HG03342 (cell line): ENCODE measurements around the gene FKBP9.
"Not testable (repeated sequence)": the region's sequence is repeated elsewhere in the genome, so short reads cannot be mapped to it uniquely, and the experiment has no call there.

ENCODE experiments used
- ATAC-seq: cut with Tn5 transposase; IDR thresholded peaks from one replicate; pipeline ENCODE4 v1.9.1; 2021; ENCODE audit warnings: mild to moderate bottlenecking, moderate library complexity; ENCODE audit not compliant: unreplicated experiment

The FKBP9 gene, protein sequence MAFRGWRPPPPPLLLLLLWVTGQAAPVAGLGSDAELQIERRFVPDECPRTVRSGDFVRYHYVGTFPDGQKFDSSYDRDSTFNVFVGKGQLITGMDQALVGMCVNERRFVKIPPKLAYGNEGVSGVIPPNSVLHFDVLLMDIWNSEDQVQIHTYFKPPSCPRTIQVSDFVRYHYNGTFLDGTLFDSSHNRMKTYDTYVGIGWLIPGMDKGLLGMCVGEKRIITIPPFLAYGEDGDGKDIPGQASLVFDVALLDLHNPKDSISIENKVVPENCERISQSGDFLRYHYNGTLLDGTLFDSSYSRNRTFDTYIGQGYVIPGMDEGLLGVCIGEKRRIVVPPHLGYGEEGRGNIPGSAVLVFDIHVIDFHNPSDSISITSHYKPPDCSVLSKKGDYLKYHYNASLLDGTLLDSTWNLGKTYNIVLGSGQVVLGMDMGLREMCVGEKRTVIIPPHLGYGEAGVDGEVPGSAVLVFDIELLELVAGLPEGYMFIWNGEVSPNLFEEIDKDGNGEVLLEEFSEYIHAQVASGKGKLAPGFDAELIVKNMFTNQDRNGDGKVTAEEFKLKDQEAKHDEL

DNA sequence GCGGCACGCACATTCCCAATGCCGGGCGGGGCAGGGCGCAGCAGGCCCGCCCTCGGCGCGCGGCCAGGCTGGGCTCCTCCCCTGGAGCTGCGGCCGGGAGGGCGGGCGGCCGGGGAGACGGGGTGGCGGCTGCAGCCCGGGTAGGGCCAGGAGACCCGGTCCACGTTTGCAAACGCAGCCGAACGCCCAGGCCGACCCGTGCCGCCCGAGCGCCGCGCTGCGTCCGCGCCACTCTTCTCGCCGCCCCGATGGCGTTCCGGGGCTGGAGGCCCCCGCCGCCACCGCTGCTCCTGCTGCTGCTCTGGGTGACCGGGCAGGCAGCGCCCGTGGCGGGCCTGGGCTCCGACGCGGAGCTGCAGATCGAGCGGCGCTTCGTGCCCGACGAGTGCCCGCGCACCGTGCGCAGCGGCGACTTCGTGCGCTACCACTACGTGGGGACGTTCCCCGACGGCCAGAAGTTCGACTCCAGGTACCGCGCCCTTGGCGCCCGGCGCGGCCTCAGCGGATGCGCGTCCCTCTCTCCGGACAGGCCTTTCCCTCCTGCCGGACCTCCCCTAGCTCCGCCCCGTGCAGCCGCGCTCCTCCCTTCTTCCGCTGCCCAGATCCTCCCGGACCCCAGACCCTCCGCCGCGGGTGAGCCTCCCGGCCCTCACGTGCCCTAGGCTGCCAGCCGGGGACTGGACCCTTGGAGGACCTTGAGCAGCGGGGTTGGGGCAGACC, at the start of gene FKBP9:
TSS of gene FKBP9 (plus strand) at position 115 of the 720 bp plus-strand sequence. CDS start at position 249, 134 bp downstream.
- peak; percentile 79 for ATAC-seq

- no peak for ATAC-seq
Observed at GRCh38 chr7:32910195-32910594, 47.0 kb upstream of the FKBP9 start.

DNA sequence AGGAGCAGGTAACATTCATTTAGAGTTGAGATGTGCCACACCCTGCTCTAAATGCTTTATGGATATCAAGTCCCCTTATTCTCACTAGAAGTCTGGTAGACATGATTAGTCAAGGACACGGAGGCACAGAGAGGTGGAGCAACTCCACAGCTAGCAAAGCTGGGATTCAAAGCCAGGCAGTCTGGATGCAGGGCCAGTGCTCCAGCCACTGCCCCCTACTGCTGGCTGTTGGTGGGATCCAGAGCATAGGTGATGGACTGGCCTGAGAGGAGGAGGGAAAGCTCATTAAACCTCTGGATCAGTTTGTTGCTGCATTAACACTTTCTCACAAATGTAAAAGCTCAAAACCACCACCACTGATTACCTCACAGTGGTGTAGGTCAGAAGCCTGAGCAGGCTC, 43.1 kb upstream of the FKBP9 start:
- no peak for ATAC-seq

- no peak for ATAC-seq
Observed at GRCh38 chr7:32915041-32915536, 42.2 kb upstream of the FKBP9 start.

GRCh38 chr7:32916006-32916405, 41.2 kb upstream of the FKBP9 start:
- no peak for ATAC-seq

GRCh38 chr7:32916994-32917393, 40.2 kb upstream of the FKBP9 start:
- ATAC-seq, result not testable (repeated sequence)

DNA sequence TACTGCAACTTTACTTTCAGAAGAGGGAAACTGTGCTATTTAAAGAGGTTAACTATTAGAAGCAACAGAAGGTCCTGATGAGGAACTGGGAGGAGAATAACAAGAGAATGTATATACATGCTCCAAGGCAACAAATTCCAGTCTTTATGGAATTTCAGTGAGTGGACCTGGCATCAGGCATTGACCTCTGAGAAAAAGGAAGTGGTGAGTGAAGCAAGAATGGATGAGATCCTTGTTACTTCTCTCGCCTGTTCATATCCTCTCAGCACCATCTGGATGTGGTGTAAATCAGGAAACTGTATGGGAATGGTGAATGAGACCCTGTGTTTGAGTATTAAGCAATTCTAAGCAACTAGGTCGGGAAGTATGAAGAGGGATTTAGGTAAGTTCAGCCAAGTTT, 35.3 kb upstream of the FKBP9 start:
- ATAC-seq, result no peak

DNA sequence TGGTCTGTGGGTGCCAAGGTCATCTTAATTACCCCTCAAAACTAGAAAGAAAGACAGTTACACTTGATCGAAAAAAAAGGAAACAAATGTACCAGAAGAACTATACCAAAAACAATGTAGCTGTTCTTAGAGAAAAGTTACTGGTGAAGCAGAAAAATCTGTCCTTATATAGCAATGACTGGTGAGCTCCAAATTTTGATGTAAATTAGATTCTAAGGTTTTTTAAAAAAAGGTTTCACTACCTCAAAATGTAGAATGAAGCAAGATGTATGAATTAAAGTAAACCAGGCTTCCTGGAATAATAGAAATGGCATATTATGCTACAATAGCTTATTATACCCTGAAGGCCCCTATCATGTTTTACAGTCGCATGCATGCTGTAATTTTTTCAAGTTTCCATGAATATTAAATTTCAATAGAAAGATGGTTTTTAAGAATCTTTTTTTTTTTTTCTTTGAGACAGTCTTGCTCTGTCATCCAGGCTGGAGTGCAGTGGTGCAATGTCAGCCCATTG, 28.4 kb upstream of the FKBP9 start:
- no peak for ATAC-seq

GRCh38 chr7:32929430-32930143, 27.7 kb upstream of the FKBP9 start:
- ATAC-seq, result no peak

DNA sequence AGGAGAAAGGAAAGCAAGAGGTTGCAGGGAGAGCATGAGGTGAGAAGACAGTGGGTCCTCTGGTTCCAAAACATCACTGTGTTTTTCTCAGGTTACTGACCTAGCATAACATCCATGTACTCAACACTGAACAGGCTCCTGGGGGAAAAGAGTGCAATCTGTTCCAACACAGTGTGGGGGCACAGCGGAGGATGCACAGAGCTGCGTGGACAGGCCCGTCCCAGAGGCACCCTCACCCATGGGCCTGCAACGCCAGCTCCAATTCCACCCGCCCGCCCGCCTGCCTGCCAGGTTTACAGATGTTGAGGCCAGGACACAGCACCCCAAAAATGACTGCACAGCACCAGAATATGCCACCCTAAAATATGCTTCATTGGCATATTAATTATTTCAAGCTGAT, 26.9 kb upstream of the FKBP9 start:
- ATAC-seq, result no peak

DNA sequence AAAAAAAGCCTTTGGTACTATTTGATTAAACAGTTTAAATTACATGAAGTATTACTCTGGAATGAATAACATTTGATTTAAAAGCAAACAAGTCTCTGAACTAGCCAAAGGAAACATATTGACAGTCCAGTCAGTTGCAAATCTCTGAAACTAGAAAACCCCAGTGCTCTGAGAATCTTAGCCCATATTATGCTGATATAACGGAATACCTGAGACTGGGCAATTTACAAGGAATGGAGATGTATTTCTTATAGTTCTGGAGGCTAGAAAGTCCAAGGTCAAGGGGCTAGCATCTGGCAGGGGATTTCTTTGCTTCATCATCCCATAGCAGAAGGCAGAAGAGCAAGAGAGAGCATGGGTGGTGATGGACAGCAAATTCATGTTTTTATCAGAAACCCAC, 21.7 kb upstream of the FKBP9 start:
- no peak for ATAC-seq

DNA sequence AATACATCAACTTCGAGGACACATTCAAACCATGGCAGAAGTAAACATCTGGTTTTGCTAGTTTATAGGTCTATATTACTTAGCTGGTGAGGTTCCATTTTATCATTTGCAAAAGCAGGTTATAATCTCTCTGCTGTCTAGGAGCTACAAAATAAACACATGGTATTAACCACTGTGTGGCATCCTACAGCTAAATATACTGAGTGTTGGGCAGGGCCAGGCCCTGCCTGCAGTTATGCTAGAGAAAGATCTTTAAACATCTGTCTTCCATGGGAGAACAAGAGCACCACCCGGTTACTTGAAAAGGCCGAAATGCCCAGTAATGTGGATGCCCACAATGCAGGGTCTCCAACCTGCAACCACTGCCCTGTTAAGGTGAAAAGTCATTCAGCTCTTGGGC, 20.6 kb upstream of the FKBP9 start:
- ATAC-seq, result no peak

GRCh38 chr7:32937344-32938174, 19.7 kb upstream of the FKBP9 start:
- no peak for ATAC-seq

- no peak for ATAC-seq
Observed at GRCh38 chr7:32941181-32941580, 16.1 kb upstream of the FKBP9 start.

GRCh38 chr7:32941681-32942414, 15.4 kb upstream of the FKBP9 start:
- ATAC-seq, result peak; percentile 1

DNA sequence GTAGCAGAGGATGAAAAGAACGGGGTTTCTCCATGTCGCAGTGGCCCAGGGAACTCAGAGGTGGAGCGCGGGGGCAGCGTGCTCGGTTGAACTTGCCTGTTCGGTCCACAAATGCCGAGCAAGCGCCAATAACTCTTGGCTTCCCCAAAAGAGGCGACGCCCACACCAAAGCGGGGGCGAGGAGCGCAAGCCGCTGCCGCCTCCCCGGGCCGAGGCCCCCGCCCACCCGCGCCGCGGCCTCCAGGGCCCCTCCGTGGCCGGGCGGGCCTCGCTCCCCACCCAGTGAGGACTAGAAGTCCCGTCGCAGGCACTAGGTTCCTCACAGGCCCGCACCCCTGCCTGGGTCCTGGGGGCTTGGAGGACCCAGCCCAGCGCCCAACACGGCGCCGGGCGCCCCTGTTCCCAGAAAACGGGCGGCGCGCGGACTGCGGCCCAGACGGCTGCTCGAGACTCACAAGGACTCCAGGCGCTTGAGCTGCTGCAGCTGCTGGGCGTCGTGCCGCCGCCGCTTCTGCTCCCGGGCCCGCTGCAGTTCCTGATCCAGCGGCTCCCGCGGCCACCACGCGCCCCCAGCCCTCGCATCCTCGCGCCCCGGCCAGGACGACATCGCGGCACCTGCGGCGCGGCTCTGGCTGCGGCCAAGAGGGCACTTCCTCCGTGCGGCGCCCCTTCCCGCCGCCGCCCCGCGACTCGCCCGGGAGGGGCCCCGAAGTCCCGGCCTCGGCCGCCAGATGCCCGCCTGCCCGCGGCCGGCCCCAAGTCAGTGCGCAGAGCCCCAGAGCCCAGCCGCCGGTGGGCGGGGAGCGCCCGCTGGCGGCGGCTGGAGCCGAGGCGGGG, 14.6 kb upstream of the FKBP9 start:
- ATAC-seq, result peak; percentile 74

- no peak for ATAC-seq
Observed at GRCh38 chr7:32943252-32944030, 13.8 kb upstream of the FKBP9 start.
